GM10847 (cell line): ENCODE results near the gene ELMO2.
A peak's percentile ranks its signal among the peaks of the same experiment; 100 is the strongest.

Experiments used
- POLR2A ChIP-seq: IDR thresholded peaks from 2 replicates; pipeline ENCODE4 v1.6.1; 2011; ENCODE audit not compliant: insufficient read length; ENCODE audit errors: extremely low read depth

ELMO2 gene

GRCh38 chr20:46363874-46364669 lies 42.3 kb downstream of the ELMO2 start:
- TF ChIP-seq POLR2A = peak; percentile 93

- no peak for TF ChIP-seq POLR2A
Observed at GRCh38 chr20:46362921-46363867, 43.2 kb downstream of the ELMO2 start.

- no peak for TF ChIP-seq POLR2A
Observed at GRCh38 chr20:46361811-46362210, 44.6 kb downstream of the ELMO2 start.

GRCh38 chr20:46361381-46361780 lies 45.0 kb downstream of the ELMO2 start:
- TF ChIP-seq POLR2A = no peak

DNA sequence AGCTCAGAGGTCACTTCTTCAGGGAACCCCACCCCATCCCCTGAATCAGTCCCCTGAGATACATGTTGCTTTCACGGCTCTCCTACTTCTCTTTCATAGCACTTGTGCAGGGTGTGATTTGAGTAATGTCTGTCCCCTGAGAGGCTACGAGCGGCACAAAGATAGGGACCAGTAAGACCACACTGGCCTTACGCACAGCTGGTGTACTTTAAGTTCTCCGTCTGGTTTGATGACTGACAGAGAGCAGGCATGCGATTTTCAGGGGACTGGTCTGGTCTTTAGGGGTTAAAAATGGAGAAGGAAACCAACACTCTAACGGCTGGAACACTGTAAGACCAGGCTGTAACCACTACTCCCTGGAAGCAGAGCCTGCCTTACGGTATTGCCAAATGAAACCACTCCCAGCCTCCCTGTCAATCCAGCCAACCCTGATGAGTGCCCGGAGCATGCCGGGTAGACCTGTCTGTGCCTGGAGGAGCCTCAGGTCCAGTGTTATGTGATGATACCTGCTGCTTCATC lies 47.1 kb downstream of the ELMO2 start:
- TF ChIP-seq POLR2A = no peak

GRCh38 chr20:46358346-46359058 lies 47.9 kb downstream of the ELMO2 start:
- TF ChIP-seq POLR2A = no peak

DNA sequence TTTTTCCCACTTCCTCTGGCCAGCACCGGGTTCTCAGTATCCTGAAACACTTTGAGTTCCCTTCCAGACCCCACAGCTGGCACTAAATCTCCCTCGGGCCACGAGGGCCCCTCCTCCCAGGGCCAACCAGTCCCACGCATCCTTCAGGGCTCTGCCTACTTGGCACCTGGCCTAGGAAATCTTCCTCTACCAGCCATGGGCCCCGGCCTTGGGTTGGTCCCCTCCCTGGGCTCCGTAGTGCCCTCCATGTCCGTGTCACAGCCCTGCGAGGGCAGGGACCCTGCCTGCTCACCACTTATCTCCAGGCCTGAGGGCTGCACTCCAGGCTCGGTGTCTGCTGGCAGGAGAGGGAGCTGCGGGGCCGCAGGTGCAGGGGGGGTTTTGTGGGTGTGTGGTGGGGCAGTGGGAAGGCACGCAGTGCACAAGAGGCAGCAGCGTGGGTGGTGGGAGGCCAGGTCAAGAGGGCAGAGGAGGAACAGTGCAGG lies 49.3 kb downstream of the ELMO2 start:
- no peak for TF ChIP-seq POLR2A

- TF ChIP-seq POLR2A = no peak
Observed at GRCh38 chr20:46356195-46357029, 50.0 kb downstream of the ELMO2 start.

GRCh38 chr20:46355778-46356177 lies 50.6 kb downstream of the ELMO2 start:
- no peak for TF ChIP-seq POLR2A

- TF ChIP-seq POLR2A = no peak
Observed at GRCh38 chr20:46354920-46355654, 51.3 kb downstream of the ELMO2 start.

DNA sequence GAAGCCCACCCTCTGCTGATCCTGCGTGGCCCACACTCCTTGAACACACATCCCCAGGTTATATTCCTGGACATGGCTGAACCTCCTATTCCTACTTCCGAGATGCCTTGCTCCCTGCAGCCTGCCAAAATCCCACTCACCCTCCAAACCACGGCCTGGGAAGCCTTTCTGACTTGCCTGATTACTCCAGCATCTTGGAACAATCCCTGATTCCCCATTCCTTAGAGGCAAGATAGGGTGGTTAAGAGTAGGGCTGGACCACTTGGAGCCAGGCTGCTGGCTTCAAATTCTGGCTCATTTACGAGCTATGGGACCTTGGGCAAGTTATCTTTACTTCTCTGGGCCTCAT lies 52.2 kb downstream of the ELMO2 start:
- TF ChIP-seq POLR2A = no peak

- TF ChIP-seq POLR2A = no peak
Observed at GRCh38 chr20:46353500-46354206, 52.8 kb downstream of the ELMO2 start.

- TF ChIP-seq POLR2A = no peak
Observed at GRCh38 chr20:46352370-46352938, 54.0 kb downstream of the ELMO2 start.
